Type B pancreatic cell (in vitro differentiated cells): ENCODE measurements around the gene ALX4. TPM values are rescaled to one million over a fixed set of nuclear protein-coding genes. Genes with fewer than 3 reads are reported as not detected.

Experiments used
- DNase-seq: peaks from one replicate; pipeline ENCODE4 v3.0.0; 2021; ENCODE audit warnings: mixed read lengths; ENCODE audit not compliant: unreplicated experiment; ENCODE audit errors: extremely low spot score
- H3K27ac Mint-ChIP-seq: 2 replicates; pipeline ENCODE4 v1.8.0; 2021; ENCODE audit warnings: mild to moderate bottlenecking, mixed read lengths
- H3K27me3 Mint-ChIP-seq: 2 replicates; pipeline ENCODE4 v1.8.0; 2021; ENCODE audit warnings: mixed read lengths
- H3K36me3 Mint-ChIP-seq: 2 replicates; pipeline ENCODE4 v1.8.0; 2021; ENCODE audit warnings: mixed read lengths
- H3K4me1 Mint-ChIP-seq: one replicate; pipeline ENCODE4 v1.8.0; 2021; ENCODE audit warnings: mixed read lengths; ENCODE audit not compliant: unreplicated experiment
- H3K4me3 Mint-ChIP-seq: 2 replicates; pipeline ENCODE4 v1.8.0; 2021; ENCODE audit warnings: mild to moderate bottlenecking, mixed read lengths
- H3K9me3 Mint-ChIP-seq: 2 replicates; pipeline ENCODE4 v1.8.0; 2021; ENCODE audit warnings: mixed read lengths
- CTCF ChIP-seq: fragments of 200-600 bp; sonication (generic); conservative IDR thresholded peaks from 2 replicates; pipeline ENCODE4 v1.5.0; 2021; ENCODE audit warnings: antibody characterized with exemption, mild to moderate bottlenecking
- total RNA-seq: library from RNA; stranded (reverse); gene quantifications from 2 replicates; pipeline ENCODE4 v1.2.1, GENCODE V29; 2021; ENCODE audit warnings: low replicate concordance

ALX4 gene
- total RNA-seq, 1 donor from 2014 or later: 11.6 TPM

- peaks cover 33% of the 10 kb centered on the region for H3K27me3 Mint-ChIP-seq
- no peak for DNase-seq
- H3K9me3 Mint-ChIP-seq: no peaks in the 10 kb centered on the region
- TF ChIP-seq CTCF: no peak
- no peaks in the 10 kb centered on the region for H3K36me3 Mint-ChIP-seq
- peaks cover 5% of the 10 kb centered on the region for H3K4me1 Mint-ChIP-seq
- no peak overlapping the region for H3K4me3 Mint-ChIP-seq
- no peak overlapping the region for H3K27ac Mint-ChIP-seq
Observed at GRCh38 chr11:44343778-44344422, 34.0 kb upstream of the ALX4 start.

- no peak for TF ChIP-seq CTCF
- Mint-ChIP-seq H3K27ac (no peak overlapping the region), H3K4me1 (peaks cover 15% of the 10 kb centered on the region), H3K9me3 (no peaks in the 10 kb centered on the region), H3K27me3 (peaks cover 43% of the 10 kb centered on the region), H3K4me3 (no peak overlapping the region), H3K36me3 (no peaks in the 10 kb centered on the region)
- no peak for DNase-seq
Observed at GRCh38 chr11:44342616-44343015, 32.7 kb upstream of the ALX4 start.

- H3K4me1 Mint-ChIP-seq: peaks cover 28% of the 10 kb centered on the region
- H3K27me3 Mint-ChIP-seq: peaks cover 53% of the 10 kb centered on the region
- no peak overlapping the region for H3K4me3 Mint-ChIP-seq
- no peaks in the 10 kb centered on the region for H3K9me3 Mint-ChIP-seq
- no peak overlapping the region for H3K27ac Mint-ChIP-seq
- no peak for TF ChIP-seq CTCF
- no peak for DNase-seq
- no peaks in the 10 kb centered on the region for H3K36me3 Mint-ChIP-seq
Observed at GRCh38 chr11:44340656-44341055, 30.7 kb upstream of the ALX4 start.

- Mint-ChIP-seq H3K4me1 (peaks cover 39% of the 10 kb centered on the region), H3K9me3 (no peaks in the 10 kb centered on the region), H3K4me3 (no peak overlapping the region), H3K27me3 (peaks cover 63% of the 10 kb centered on the region), H3K27ac (no peak overlapping the region), H3K36me3 (no peaks in the 10 kb centered on the region)
- TF ChIP-seq CTCF: no peak
- no peak for DNase-seq
Observed at GRCh38 chr11:44339530-44339883, 29.6 kb upstream of the ALX4 start.

- Mint-ChIP-seq H3K36me3 (no peaks in the 10 kb centered on the region), H3K4me3 (no peak overlapping the region), H3K27me3 (peaks cover 65% of the 10 kb centered on the region), H3K9me3 (no peaks in the 10 kb centered on the region), H3K4me1 (peaks cover 39% of the 10 kb centered on the region), H3K27ac (no peak overlapping the region)
- no peak for TF ChIP-seq CTCF
- DNase-seq: no peak
Observed at GRCh38 chr11:44338698-44339529, 29.0 kb upstream of the ALX4 start.
